OCI-LY7 (cell line): ENCODE data around the gene ASIC2. TPM values are rescaled to one million over a fixed set of nuclear protein-coding genes. Genes with fewer than 3 reads are reported as not detected.

Source experiments
- BruUV-seq: library from RNA; stranded (reverse); fragments of 400-500 nt; replicated peaks from 2 replicates; lab custom pipeline; 2021; lab: Mats Ljungman, UMichigan
- CTCF ChIA-PET: fragments of 300-600 bp; sonication (Branson Sonifier 250); formaldehyde crosslinking; loops from one replicate; lab custom pipeline; 2022; ENCODE audit warnings: antibody characterized with exemption; ENCODE audit not compliant: unreplicated experiment; lab: Charles Lee
- POLR2A ChIA-PET: fragments of 300-600 bp; sonication (Branson Sonifier 250); formaldehyde crosslinking; loops from one replicate; lab custom pipeline; 2022; ENCODE audit warnings: antibody characterized with exemption; lab: Charles Lee
- DNase-seq: peaks from one replicate; pipeline ENCODE4 v3.0.0-alpha.2; 2015; ENCODE audit warnings: low spot score
- H2AFZ ChIP-seq: fragments of 200-600 bp; sonication (generic), shearing (Covaris generic); 2 replicates; pipeline ENCODE4 v1.6.1; 2014; ENCODE audit warnings: mild to moderate bottlenecking, antibody characterized with exemption, low read length, moderate library complexity
- H3K27ac ChIP-seq: fragments of 200-600 bp; sonication (generic); 2 replicates; pipeline ENCODE4 v1.5.1; 2014; ENCODE audit warnings: mixed run types, low read depth, mild to moderate bottlenecking, moderate library complexity, low read length, inconsistent platforms; ENCODE audit not compliant: poor library complexity, severe bottlenecking
- H3K36me3 ChIP-seq: fragments of 200-600 bp; sonication (generic); 2 replicates; pipeline ENCODE4 v1.6.1; 2014; ENCODE audit warnings: mild to moderate bottlenecking, antibody characterized with exemption, low read length, moderate library complexity, mixed read lengths; ENCODE audit not compliant: insufficient read depth
- H3K4me1 ChIP-seq: fragments of 200-600 bp; sonication (generic); 2 replicates; pipeline ENCODE4 v1.5.1; 2014; ENCODE audit warnings: mild to moderate bottlenecking, low read length; ENCODE audit not compliant: insufficient read depth, poor library complexity, severe bottlenecking
- H3K4me2 ChIP-seq: fragments of 200-600 bp; sonication (generic); 2 replicates; pipeline ENCODE4 v1.6.1; 2014; ENCODE audit warnings: mild to moderate bottlenecking, low read length
- H3K4me3 ChIP-seq: fragments of 200-600 bp; sonication (generic); 2 replicates; pipeline ENCODE4 v1.5.1; 2014; ENCODE audit warnings: mild to moderate bottlenecking, low read depth, low read length; ENCODE audit not compliant: poor library complexity, severe bottlenecking
- H3K79me2 ChIP-seq: fragments of 200-600 bp; sonication (generic); 2 replicates; pipeline ENCODE4 v1.6.1; 2016; ENCODE audit warnings: low read depth, mild to moderate bottlenecking, low read length, moderate library complexity, mixed read lengths; ENCODE audit not compliant: insufficient read depth
- H3K9me2 ChIP-seq: fragments of 200-600 bp; sonication (generic); 2 replicates; pipeline ENCODE4 v1.6.1; 2016; ENCODE audit warnings: mild to moderate bottlenecking, low read length, mixed read lengths; ENCODE audit not compliant: insufficient read depth
- H3K9me3 ChIP-seq: fragments of 200-600 bp; sonication (generic); 2 replicates; pipeline ENCODE4 v1.6.1; 2014; ENCODE audit warnings: mild to moderate bottlenecking, mixed run types, low read length, mixed read lengths
- H4K20me1 ChIP-seq: fragments of 200-600 bp; sonication (generic); 2 replicates; pipeline ENCODE4 v1.6.1; 2014; ENCODE audit warnings: mild to moderate bottlenecking, antibody characterized with exemption, low read length, moderate library complexity, mixed read lengths; ENCODE audit not compliant: insufficient read depth
- CTCF ChIP-seq: fragments of 200-600 bp; sonication (generic); conservative IDR thresholded peaks from 2 replicates; pipeline ENCODE4 v1.5.1; 2014; ENCODE audit warnings: mild to moderate bottlenecking, antibody characterized with exemption, low read length, moderate library complexity, mixed read lengths
- EZH2phosphoT487 ChIP-seq: fragments of 200-600 bp; sonication (generic); IDR thresholded peaks from 2 replicates; pipeline ENCODE4 v1.6.1; 2018; ENCODE audit warnings: low read depth, borderline replicate concordance, mild to moderate bottlenecking, mixed run types, antibody characterized with exemption, low read length, moderate library complexity, mixed read lengths
- intact Hi-C: fragments of 100-400 bp; cut with micrococcal nuclease; formaldehyde crosslinking; loops from one replicate; pipeline ENCODE4 v1.10.0; 2022; ENCODE audit not compliant: unreplicated experiment
- total RNA-seq, 2 experiments: library from RNA; depleted of rRNA in 1 of 2; stranded (reverse); fragments of >200 nt in 1 of 2; shearing (Covaris generic) in 1 of 2; gene quantifications; 2 replicates each; pipeline ENCODE4 v1.2.3, GENCODE V29; 2014 to 2022

The ASIC2 gene
- total RNA-seq, 2 experiments from 2014 or later = not detected

GRCh38 chr17:33285413-33285812 is 7.7 kb downstream of the ASIC2 start:
- Histone ChIP-seq H3K36me3 (no peaks in the 10 kb centered on the region), H3K9me2 (no peaks in the 10 kb centered on the region), H3K27ac (no peak overlapping the region), H3K4me1 (no peaks in the 10 kb centered on the region), H3K4me2 (no peak overlapping the region), H3K9me3 (no peaks in the 10 kb centered on the region), H3K79me2 (no peaks in the 10 kb centered on the region), H3K4me3 (no peak overlapping the region), H2AFZ (no peak overlapping the region), H4K20me1 (no peaks in the 10 kb centered on the region)
- ChIA-PET CTCF (no interaction called here), POLR2A (no interaction called here)
- intact Hi-C loops = no loop called here
- no peak for DNase-seq
- no TSS peak for BruUV-seq
- no peak for TF ChIP-seq CTCF
- TF ChIP-seq EZH2phosphoT487 = no peak

DNA sequence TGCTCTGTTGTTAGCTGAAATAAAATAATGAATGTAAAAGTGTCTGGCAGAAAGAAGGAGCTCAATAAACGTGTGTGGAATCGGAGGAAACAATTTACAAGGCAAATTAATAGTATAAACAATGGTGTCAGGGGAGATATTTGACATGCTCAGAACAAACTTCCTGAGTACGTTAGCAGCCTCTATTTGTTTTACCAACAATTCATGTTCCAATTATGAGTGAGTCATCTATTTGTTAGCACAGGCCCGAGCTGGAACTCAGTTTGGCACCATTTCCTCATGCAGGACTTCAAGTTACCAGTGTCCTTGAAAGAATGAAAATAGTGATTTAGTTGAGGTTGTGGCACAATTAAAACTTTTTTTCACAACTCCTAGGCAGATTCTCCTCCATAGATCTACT is 9.1 kb downstream of the ASIC2 start:
- Histone ChIP-seq H3K79me2 (no peaks in the 10 kb centered on the region), H3K4me1 (no peaks in the 10 kb centered on the region), H3K36me3 (no peaks in the 10 kb centered on the region), H2AFZ (no peak overlapping the region), H3K4me2 (no peak overlapping the region), H3K4me3 (no peak overlapping the region), H4K20me1 (no peaks in the 10 kb centered on the region), H3K27ac (no peak overlapping the region), H3K9me3 (no peaks in the 10 kb centered on the region), H3K9me2 (no peaks in the 10 kb centered on the region)
- intact Hi-C loops = no loop called here
- CTCF ChIA-PET = no interaction called here
- POLR2A ChIA-PET = no interaction called here
- TF ChIP-seq CTCF (no peak), EZH2phosphoT487 (no peak)
- no peak for DNase-seq
- no TSS peak for BruUV-seq

- H3K27ac ChIP-seq = no peak overlapping the region
- H2AFZ ChIP-seq = no peak overlapping the region
- no peaks in the 10 kb centered on the region for H3K79me2 ChIP-seq
- no peaks in the 10 kb centered on the region for H3K4me1 ChIP-seq
- CTCF ChIA-PET = no interaction called here
- BruUV-seq = no TSS peak
- DNase-seq = no peak
- POLR2A ChIA-PET = no interaction called here
- H3K36me3 ChIP-seq = no peaks in the 10 kb centered on the region
- H3K4me3 ChIP-seq = no peak overlapping the region
- intact Hi-C loops = no loop called here
- no peak for TF ChIP-seq EZH2phosphoT487
- no peak for TF ChIP-seq CTCF
- no peak overlapping the region for H3K4me2 ChIP-seq
- no peaks in the 10 kb centered on the region for H4K20me1 ChIP-seq
- no peaks in the 10 kb centered on the region for H3K9me3 ChIP-seq
- no peaks in the 10 kb centered on the region for H3K9me2 ChIP-seq
Measured at GRCh38 chr17:33280162-33280943, 12.7 kb downstream of the ASIC2 start.
